ENCODE measurements around the gene MCM9. TPM values are rescaled to one million over a fixed set of nuclear protein-coding genes. Genes with fewer than 3 reads are reported as not detected.

MCM9 gene
- polyA plus RNA-seq, 2 of the 4 experiments (the other 2 are of a cell fraction), result 5.1 to 5.4 TPM

- ChIA-PET POLR2A (no interaction called here), CTCF (interaction anchor here (1.6 to 3.4 kb wide), 2 partner anchors 10 to 15 kb away, joined by 6 to 14 read pairs; no protein-coding TSS in a partner anchor)
- ATAC-seq (no peak), DNase-seq (ENCODE audit: low read depth in 1 of 2, low spot score in 1 of 2) (no peak), FAIRE-seq (no peak)
- Histone ChIP-seq H3K4me1 (peaks cover 10% of the 10 kb centered on the region; the same call in 2 of the 3 replicates), H3K27ac (no peak overlapping the region), H3K4me2 (no peak overlapping the region), H3K9me3 (no peaks in the 10 kb centered on the region), H3K4me3 (no peak overlapping the region)
- no peak for TF ChIP-seq BCL3 (IDR thresholded peaks at IDR 0.05)
- no peak for TF ChIP-seq RCOR1 (IDR thresholded peaks at IDR 0.05; ENCODE audit: low read depth, low read length)
- TF ChIP-seq EHF (CRISPR knock-in tag; IDR thresholded peaks at IDR 0.05), result no peak
- WGBS (ENCODE audit: missing lambda C conversion rate), result 69% methylated on average over 3 of the region's 3 CpGs
Measured at GRCh38 chr6:118785601-118786000, 149.4 kb downstream of the MCM9 start.

- no peak overlapping the region for H3K4me2 ChIP-seq
- peaks cover 10% of the 10 kb centered on the region; the same call in 2 of the 3 replicates for H3K4me1 ChIP-seq
- no peak for DNase-seq (ENCODE audit: low read depth in 1 of 2, low spot score in 1 of 2)
- WGBS (ENCODE audit: missing lambda C conversion rate), result 71% methylated on average over 5 of the region's 5 CpGs
- H3K9me3 ChIP-seq, result no peaks in the 10 kb centered on the region
- H3K27ac ChIP-seq, result no peak overlapping the region
- no peak for ATAC-seq
- TF ChIP-seq CBX8 (IDR thresholded peaks at IDR 0.05), result no peak
- no peak for TF ChIP-seq CTCF (IDR thresholded peaks at IDR 0.05)
- TF ChIP-seq ZC3H11A (IDR thresholded peaks at IDR 0.05), result no peak
- no peak for TF ChIP-seq TFCP2L1 (CRISPR knock-in tag; IDR thresholded peaks at IDR 0.05)
- no peak for TF ChIP-seq CBX2 (IDR thresholded peaks at IDR 0.05; ENCODE audit: borderline replicate concordance, low read depth)
- no peak overlapping the region for H3K4me3 ChIP-seq
- CTCF ChIA-PET, result interaction anchor here (0.6 to 0.9 kb wide), 3 partner anchors 8 to 500 kb away, joined by 3 read pairs; no protein-coding TSS in a partner anchor
- no peak for FAIRE-seq
- POLR2A ChIA-PET, result no interaction called here
Measured at GRCh38 chr6:118784641-118785164, 150.3 kb downstream of the MCM9 start.

- POLR2A ChIA-PET, result no interaction called here
- no peak for ATAC-seq
- no peaks in the 10 kb centered on the region for H3K9me3 ChIP-seq
- no peak for DNase-seq (ENCODE audit: low read depth in 1 of 2, low spot score in 1 of 2)
- 60% methylated on average over 5 of the region's 5 CpGs for WGBS (ENCODE audit: missing lambda C conversion rate)
- TF ChIP-seq MAFK (IDR thresholded peaks at IDR 0.05; ENCODE audit: partially characterized antibody), result peak; percentile 15
- no peak for TF ChIP-seq ZC3H11A (IDR thresholded peaks at IDR 0.05)
- TF ChIP-seq FOSL2 (IDR thresholded peaks at IDR 0.05), result no peak
- peak; percentile 65 for TF ChIP-seq FOSL2 (CRISPR knock-in tag; IDR thresholded peaks at IDR 0.05)
- H3K4me3 ChIP-seq, result no peak overlapping the region
- CTCF ChIA-PET, result interaction anchor here (0.6 to 0.9 kb wide), 2 partner anchors 12 to 499 kb away, joined by 3 read pairs; no protein-coding TSS in a partner anchor
- peaks cover 10% of the 10 kb centered on the region; the same call in 2 of the 3 replicates for H3K4me1 ChIP-seq
- peak overlapping the region; percentile 6; the same call in 2 of the 3 replicates for H3K4me2 ChIP-seq
- no peak for FAIRE-seq
- H3K27ac ChIP-seq, result no peak overlapping the region
Measured at GRCh38 chr6:118783931-118784550, 150.9 kb downstream of the MCM9 start.

- Histone ChIP-seq H3K4me2 (no peak overlapping the region), H3K9me3 (no peaks in the 10 kb centered on the region), H3K4me3 (no peak overlapping the region), H3K4me1 (peaks cover 10% of the 10 kb centered on the region; the same call in 2 of the 3 replicates), H3K27ac (no peak overlapping the region)
- DNase-seq (ENCODE audit: low read depth in 1 of 2, low spot score in 1 of 2) (no peak), FAIRE-seq (no peak), ATAC-seq (no peak)
- WGBS (ENCODE audit: missing lambda C conversion rate), result 84% methylated on average over 3 of the region's 3 CpGs
- ChIA-PET CTCF (no interaction called here), POLR2A (no interaction called here)
- TF ChIP-seq CTCF (IDR thresholded peaks at IDR 0.05) (no peak), ZC3H11A (IDR thresholded peaks at IDR 0.05) (no peak), EHMT2 (IDR thresholded peaks at IDR 0.05; ENCODE audit: low read depth) (no peak), FOSB (CRISPR knock-in tag; IDR thresholded peaks at IDR 0.05) (no peak), HDAC2 (IDR thresholded peaks at IDR 0.05) (no peak), E2F6 (IDR thresholded peaks at IDR 0.05; ENCODE audit: borderline replicate concordance, low read depth) (no peak), TFCP2L1 (CRISPR knock-in tag; IDR thresholded peaks at IDR 0.05) (no peak), GATA3 (IDR thresholded peaks at IDR 0.05; ENCODE audit: borderline replicate concordance) (no peak), NPAS2 (CRISPR knock-in tag; IDR thresholded peaks at IDR 0.05; ENCODE audit: borderline replicate concordance) (no peak), MAX (IDR thresholded peaks at IDR 0.05) (no peak), MAFK (IDR thresholded peaks at IDR 0.05; ENCODE audit: partially characterized antibody) (no peak), HES2 (IDR thresholded peaks at IDR 0.05) (no peak), POLR2AphosphoS2 (conservative IDR thresholded peaks at IDR 0.05; ENCODE audit: low read length) (no peak)
Measured at GRCh38 chr6:118782651-118783050, 152.3 kb downstream of the MCM9 start.

Measured in A549 (cell line).